Measurements from ENCODE around the gene DHCR7.
"Not testable (repeated sequence)": the region's sequence is repeated elsewhere in the genome, so short reads cannot be mapped to it uniquely, and the experiment has no call there.

Gene DHCR7

GRCh38 chr11:71436861-71437260 lies 11.3 kb downstream of the DHCR7 start:
- DNase-seq: no peak

DNA sequence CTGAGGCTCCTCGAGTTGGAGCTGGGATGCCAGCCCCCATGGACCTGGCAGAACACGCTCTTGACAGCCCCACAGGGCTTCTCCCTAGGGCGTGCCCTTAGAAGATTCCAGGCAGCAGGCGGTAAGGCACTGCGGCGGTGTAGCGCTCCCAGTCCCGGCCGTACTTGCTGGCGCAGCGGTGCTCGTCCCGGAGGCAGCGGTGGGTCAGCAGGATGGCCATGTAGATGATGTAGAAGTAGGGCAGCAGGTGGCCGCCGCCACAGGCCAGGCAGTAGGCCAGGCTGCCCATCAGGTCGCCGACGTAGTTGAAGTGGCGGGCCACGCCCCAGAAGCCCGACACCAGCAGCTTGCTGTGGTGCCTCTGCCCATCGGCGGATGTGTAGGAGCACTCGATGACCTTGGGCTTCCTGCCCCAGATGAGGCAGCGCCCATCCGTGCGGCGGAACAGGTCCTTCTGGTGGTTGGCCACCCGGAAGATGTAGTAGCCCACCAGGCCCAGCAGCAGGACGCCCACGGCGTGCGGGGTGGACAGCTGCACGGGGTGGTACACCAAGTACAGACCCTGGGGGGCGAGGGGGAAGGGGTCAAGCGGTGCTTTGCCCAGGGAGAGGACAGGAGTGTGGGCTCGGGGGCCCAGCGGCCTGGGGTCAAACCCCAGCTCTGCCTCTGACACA lies 12.8 kb downstream of the DHCR7 start:
- DNase-seq: no peak

DNA sequence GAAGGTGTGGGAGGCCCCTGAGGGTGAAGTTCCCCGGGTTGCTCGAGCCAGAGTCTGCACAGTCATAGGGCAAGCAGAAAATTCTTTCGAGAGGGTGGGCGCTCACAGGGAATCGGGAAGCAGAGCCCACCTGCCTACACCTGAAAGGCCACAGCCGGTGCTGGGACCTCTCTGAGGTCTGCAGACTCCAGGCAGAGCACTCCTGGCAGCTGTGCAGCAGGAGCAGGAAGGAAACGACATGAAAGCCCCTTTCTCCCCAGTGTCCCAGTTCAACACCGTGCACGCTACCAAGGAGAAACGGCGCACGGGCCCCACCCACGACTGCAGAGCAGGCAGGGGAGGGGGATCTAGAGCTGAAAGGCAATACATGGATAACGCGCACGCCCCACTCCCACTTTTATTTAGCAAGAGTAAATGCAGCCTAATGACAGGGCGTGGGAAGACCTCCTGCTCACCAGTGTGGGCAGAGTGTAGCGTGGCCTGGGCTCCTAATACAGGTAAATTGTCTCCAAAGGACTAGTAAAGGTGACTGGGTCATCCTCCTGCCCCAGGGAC lies 13.5 kb downstream of the DHCR7 start:
- no peak for DNase-seq

GRCh38 chr11:71433648-71434450 lies 14.3 kb downstream of the DHCR7 start:
- no peak for DNase-seq

- DNase-seq: no peak
Observed at GRCh38 chr11:71432761-71433647, 15.2 kb downstream of the DHCR7 start.

GRCh38 chr11:71431271-71431670 lies 16.9 kb downstream of the DHCR7 start:
- no peak for DNase-seq

DNA sequence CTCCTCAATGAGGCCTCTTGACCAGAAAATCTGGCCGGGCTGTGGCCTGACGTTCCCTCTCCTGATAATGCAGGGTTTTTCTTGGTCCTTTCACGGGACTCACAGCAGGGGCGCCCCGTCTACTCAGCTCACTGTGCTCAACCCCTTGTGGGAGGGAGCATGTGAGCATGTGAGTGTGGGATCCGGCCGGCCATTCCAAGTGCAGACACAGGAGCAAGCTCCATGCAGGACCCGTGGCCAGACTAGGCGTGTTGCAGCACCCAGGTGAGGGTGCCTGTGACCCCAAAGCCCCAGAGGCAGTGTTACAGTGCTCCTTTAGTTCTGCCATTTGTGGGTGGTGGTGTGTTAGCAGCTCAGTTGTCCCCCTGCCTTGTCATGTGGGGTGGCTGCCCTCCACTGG lies 18.0 kb downstream of the DHCR7 start:
- DNase-seq: no peak

GRCh38 chr11:71429701-71430100 lies 18.5 kb downstream of the DHCR7 start:
- DNase-seq: no peak

DNA sequence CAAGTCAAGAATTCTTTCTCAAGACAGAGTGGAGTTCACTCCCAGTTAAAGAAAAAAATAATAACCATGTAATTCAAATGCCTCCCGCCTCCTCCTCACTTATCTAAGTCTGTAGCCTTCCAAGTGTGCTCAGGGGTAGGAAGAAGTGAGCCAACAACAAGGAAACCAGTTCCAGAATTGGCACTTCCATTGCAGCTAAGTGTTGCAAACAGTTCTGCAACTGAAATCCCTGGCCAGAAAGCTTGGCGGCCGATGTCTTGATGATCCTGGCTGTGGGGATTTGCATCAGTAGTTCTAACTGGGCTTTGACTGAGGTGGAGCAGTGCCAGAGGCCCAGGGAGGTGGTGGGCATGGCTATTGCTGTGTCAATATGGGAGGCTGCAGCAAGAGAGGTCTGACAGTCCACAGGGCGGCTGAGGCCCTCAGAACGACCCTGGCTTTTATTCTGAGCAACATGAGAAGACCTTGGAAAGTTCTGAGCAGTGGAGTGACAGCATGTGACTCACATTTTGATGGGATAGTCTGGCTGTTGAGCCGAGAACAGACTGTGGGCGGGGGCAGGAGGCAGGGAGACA lies 19.2 kb downstream of the DHCR7 start:
- DNase-seq: no peak

- no peak for DNase-seq
Observed at GRCh38 chr11:71426413-71426812, 21.8 kb downstream of the DHCR7 start.

- DNase-seq: no peak
Observed at GRCh38 chr11:71425860-71426259, 22.3 kb downstream of the DHCR7 start.

GRCh38 chr11:71425409-71425808 lies 22.8 kb downstream of the DHCR7 start:
- no peak for DNase-seq

GRCh38 chr11:71423181-71423790 lies 24.9 kb downstream of the DHCR7 start:
- DNase-seq: no peak

GRCh38 chr11:71422318-71422717 lies 25.9 kb downstream of the DHCR7 start:
- DNase-seq: not testable (repeated sequence)

DNA sequence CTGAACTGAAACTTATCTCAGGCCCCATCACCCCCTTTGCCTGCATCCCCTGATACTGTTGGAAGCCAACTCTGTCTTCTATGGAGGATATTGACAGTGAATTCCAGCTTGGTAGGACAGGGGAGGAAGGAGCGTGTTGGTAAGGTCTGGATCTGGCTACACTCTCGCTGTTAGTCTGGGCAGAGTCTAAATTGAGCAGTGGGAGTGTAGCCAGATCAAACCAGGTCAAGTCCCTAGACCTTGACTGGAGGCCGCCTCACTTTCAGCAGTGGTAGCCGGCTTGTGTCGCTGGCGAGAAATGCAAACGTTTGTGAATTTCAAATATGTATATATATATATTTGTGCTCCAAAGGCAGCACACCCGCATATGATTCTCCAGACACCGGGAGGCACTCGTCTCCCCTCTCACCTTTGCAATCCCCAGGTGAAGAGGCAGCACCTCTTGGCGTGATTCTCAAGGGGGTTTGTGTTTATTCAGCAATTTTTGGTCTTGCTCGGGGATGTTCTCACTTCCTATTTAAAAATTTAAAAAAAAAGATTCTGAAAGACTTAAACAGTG lies 26.7 kb downstream of the DHCR7 start:
- no peak for DNase-seq

DNA sequence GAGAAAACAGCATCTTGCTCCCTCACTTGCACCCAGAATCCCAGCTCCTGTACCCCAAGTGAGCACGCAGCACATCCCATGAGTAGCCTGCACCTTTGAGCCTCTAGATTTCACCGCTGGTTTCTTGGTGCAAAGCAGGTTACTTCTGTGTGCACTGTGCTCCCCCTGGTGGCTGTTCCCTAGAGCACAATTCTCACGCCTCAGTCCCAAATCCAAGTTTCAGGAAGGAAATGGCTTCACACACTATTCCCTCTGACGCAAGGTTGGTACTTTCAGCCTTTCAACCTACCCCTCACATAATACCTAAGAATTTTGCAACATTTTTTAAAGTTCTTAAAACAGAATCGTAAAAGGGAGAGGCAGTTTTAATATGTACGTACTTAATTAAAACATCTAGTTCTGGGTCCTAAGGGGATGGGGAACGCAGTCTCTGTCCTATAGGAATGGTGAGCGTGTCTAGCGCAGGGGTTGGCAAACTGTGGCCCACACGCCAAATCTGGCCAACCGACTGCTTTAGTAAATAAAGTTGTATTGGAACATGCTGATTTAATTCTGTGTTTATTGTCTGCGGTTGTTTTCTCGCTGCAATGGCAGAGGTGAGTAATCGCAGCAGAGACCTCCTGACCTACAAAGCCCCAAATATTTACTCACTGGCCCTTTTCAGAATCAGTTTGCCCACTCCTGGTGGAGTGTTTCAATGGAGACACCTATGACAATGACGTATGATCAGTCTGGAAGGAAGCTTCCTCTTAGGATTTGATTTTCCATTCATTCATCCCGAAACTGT lies 27.5 kb downstream of the DHCR7 start:
- DNase-seq: no peak

DNA sequence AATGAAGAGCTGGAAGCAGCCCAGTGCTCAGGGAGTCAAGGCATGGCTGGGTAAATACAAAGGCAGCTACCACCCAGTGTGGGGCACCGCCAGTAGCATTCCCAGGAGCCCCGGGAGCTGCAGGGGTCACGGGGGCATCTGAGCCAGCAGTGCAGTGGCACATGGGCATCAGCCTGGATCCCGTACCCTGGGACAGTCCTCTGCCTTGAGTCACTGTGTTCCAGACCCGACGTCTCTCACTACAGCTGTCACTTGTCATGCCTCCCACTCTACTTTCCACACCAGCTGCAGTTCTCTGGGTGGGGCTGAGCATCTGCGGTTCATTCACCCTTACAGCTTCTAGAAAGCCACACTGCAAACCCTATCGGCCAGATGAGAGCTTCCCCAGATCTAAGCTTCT lies 29.6 kb downstream of the DHCR7 start:
- no peak for DNase-seq

- no peak for DNase-seq
Observed at GRCh38 chr11:71414645-71415044, 33.5 kb downstream of the DHCR7 start.

GRCh38 chr11:71410363-71410966 lies 37.7 kb downstream of the DHCR7 start:
- DNase-seq: no peak

DNA sequence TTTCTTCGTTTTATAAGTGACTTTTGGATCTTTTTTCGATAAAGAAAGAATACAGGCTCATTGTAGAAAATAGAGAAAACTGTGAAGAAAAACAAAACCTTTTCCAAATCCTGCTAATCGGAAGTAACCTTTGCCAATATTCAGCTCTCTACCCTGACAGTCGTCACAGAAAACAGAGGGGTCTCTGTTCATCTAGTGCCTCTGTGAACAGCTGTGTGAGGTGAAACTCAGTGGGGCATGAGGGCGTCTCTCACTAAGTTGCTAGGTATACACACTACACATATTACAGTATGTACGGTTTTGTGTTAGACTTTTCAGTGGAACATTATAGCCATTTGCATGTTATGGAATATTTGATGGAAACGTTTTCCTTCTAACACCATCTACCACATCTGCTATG lies 39.4 kb downstream of the DHCR7 start:
- no peak for DNase-seq

DNA sequence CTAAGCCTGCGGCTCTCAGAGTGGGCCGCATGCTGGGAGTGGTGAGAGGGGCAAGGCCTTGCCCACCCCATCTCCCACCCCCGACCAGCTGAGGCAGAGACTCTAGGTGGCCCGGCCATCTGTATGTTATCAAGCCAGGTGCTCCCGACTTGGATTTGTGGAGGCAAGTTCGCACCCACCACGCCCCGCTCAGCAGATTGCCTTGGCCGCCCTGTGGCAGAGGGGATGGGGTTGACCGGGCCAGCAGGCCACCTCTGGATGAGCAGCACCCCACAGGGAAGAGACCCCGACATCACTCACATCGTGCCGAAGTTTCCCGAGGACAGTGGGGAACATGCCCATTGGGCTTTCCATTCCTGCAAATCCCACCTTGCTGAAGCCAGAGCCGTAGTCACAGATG lies 40.8 kb downstream of the DHCR7 start:
- no peak for DNase-seq

Measured in activated naive CD4-positive, alpha-beta T cell treated with anti-CD3 and anti-CD28 coated beads, Interleukin-2, amount 50 U/mL, for 16 hours (primary cell).